UCSD-AML1 (cell line): Measurements from ENCODE around the gene SCRN3.
"Not testable (repeated sequence)": the region's sequence is repeated elsewhere in the genome, so short reads cannot be mapped to it uniquely, and the experiment has no call there.

Experiments used
- DNase-seq: peaks from one replicate; lab custom pipeline; 2025; ENCODE audit not compliant: unreplicated experiment; lab: John Stamatoyannopoulos, UW

The SCRN3 gene

GRCh38 chr2:174395284-174395968 is at the start of gene SCRN3:
SCRN3 (plus strand) TSS chr2:174395730; CDS start chr2:174398284, 2,554 bp downstream.
- DNase-seq = peak; percentile 72

- no peak for DNase-seq
Measured at GRCh38 chr2:174350018-174350417, 45.5 kb upstream of the SCRN3 start.

- DNase-seq = no peak
Measured at GRCh38 chr2:174350593-174351181, 44.8 kb upstream of the SCRN3 start.

- DNase-seq = no peak
Measured at GRCh38 chr2:174353004-174353403, 42.5 kb upstream of the SCRN3 start.

- no peak for DNase-seq
Measured at GRCh38 chr2:174356347-174356746, 39.2 kb upstream of the SCRN3 start.

- DNase-seq = not testable (repeated sequence)
Measured at GRCh38 chr2:174359663-174360062, 35.9 kb upstream of the SCRN3 start.

- no peak for DNase-seq
Measured at GRCh38 chr2:174362949-174363348, 32.6 kb upstream of the SCRN3 start.

GRCh38 chr2:174363492-174364225 is 31.9 kb upstream of the SCRN3 start:
- not testable (repeated sequence) for DNase-seq

GRCh38 chr2:174364628-174365027 is 30.9 kb upstream of the SCRN3 start:
- DNase-seq = no peak

GRCh38 chr2:174365571-174365970 is 30.0 kb upstream of the SCRN3 start:
- DNase-seq = no peak

- DNase-seq = no peak
Measured at GRCh38 chr2:174368691-174369090, 26.8 kb upstream of the SCRN3 start.

GRCh38 chr2:174376967-174377366 is 18.6 kb upstream of the SCRN3 start:
- DNase-seq = no peak

- DNase-seq = no peak
Measured at GRCh38 chr2:174383796-174384195, 11.7 kb upstream of the SCRN3 start.

- DNase-seq = no peak
Measured at GRCh38 chr2:174385201-174385600, 10.3 kb upstream of the SCRN3 start.

- DNase-seq = not testable (repeated sequence)
Measured at GRCh38 chr2:174388706-174389105, 6.8 kb upstream of the SCRN3 start.

- DNase-seq = no peak
Measured at GRCh38 chr2:174389542-174389941, 6.0 kb upstream of the SCRN3 start.

GRCh38 chr2:174390303-174390702 is 5.2 kb upstream of the SCRN3 start:
- DNase-seq = not testable (repeated sequence)

GRCh38 chr2:174392706-174393105 is 2.8 kb upstream of the SCRN3 start:
- no peak for DNase-seq

GRCh38 chr2:174395969-174396630 is 570 bp downstream of the SCRN3 start:
- DNase-seq = no peak

GRCh38 chr2:174397773-174398172 is 2.2 kb downstream of the SCRN3 start:
- DNase-seq = no peak

- DNase-seq = no peak
Measured at GRCh38 chr2:174399171-174399570, 3.6 kb downstream of the SCRN3 start.

- no peak for DNase-seq
Measured at GRCh38 chr2:174400853-174401252, 5.3 kb downstream of the SCRN3 start.
